ENCODE results near the gene CDH22.

CDH22 gene

DNA sequence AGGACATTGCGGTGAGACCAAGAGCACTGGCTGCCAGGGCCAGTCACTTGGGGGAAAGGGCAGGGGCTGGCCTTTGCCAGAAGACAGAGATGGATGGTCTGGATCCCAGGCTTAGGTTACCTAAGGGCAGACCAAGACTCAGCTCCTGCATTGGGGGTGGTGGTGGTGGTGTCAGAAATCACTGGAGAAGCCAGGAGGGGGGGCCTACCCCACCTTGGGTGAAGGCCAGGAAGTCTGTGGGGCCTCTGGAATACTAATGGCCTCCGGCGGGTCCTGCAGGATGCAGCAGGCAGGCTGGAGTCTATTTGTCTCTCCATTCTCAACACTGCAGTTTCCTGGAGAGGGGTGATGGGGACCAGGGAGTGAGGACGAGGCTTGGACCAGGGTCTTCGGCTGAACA is 157.4 kb downstream of the CDH22 start:
- ATAC-seq (ENCODE audit: insufficient read depth, low read depth) (no peak), DNase-seq (no peak)
- Histone ChIP-seq H3K79me2 (ENCODE audit: insufficient read depth, low read length) (no peaks in the 10 kb centered on the region), H3K27me3 (ENCODE audit: insufficient read depth, low read length, poor library complexity) (peaks cover 23% of the 10 kb centered on the region), H3K27ac (ENCODE audit: low read length) (no peak overlapping the region), H2AFZ (ENCODE audit: low read depth, low read length) (no peak overlapping the region), H3K9ac (ENCODE audit: low read depth, low read length) (no peak overlapping the region), H3K36me3 (ENCODE audit: insufficient read depth, low read length) (no peaks in the 10 kb centered on the region), H3K4me2 (ENCODE audit: insufficient read depth, low read length) (no peak overlapping the region), H3K4me3 (ENCODE audit: low read depth in 1 of 2, low read length in 2 of 2) (no peak overlapping the region), H4K20me1 (ENCODE audit: insufficient read depth, low read length) (0 out of 2 replicates have a peak, but pooled peaks cover 5% of the 10 kb centered on the region), H3K4me1 (ENCODE audit: insufficient read depth, low read length) (no peaks in the 10 kb centered on the region), H3K9me3 (ENCODE audit: insufficient read depth, low read length, severe bottlenecking) (no peaks in the 10 kb centered on the region)
- TF ChIP-seq, protein P1, sequence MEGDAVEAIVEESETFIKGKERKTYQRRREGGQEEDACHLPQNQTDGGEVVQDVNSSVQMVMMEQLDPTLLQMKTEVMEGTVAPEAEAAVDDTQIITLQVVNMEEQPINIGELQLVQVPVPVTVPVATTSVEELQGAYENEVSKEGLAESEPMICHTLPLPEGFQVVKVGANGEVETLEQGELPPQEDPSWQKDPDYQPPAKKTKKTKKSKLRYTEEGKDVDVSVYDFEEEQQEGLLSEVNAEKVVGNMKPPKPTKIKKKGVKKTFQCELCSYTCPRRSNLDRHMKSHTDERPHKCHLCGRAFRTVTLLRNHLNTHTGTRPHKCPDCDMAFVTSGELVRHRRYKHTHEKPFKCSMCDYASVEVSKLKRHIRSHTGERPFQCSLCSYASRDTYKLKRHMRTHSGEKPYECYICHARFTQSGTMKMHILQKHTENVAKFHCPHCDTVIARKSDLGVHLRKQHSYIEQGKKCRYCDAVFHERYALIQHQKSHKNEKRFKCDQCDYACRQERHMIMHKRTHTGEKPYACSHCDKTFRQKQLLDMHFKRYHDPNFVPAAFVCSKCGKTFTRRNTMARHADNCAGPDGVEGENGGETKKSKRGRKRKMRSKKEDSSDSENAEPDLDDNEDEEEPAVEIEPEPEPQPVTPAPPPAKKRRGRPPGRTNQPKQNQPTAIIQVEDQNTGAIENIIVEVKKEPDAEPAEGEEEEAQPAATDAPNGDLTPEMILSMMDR (IDR thresholded peaks at IDR 0.05; ENCODE audit: borderline replicate concordance, extremely low read depth, low read length, poor library complexity, severe bottlenecking), result no peak

- no peak overlapping the region for H3K27ac ChIP-seq (ENCODE audit: low read length)
- H3K4me2 ChIP-seq (ENCODE audit: insufficient read depth, low read length), result no peak overlapping the region
- no peak for ATAC-seq (ENCODE audit: insufficient read depth, low read depth)
- H3K27me3 ChIP-seq (ENCODE audit: insufficient read depth, low read length, poor library complexity), result peaks cover 18% of the 10 kb centered on the region
- no peaks in the 10 kb centered on the region for H3K79me2 ChIP-seq (ENCODE audit: insufficient read depth, low read length)
- H3K4me3 ChIP-seq (ENCODE audit: low read depth in 1 of 2, low read length in 2 of 2), result no peak overlapping the region
- H4K20me1 ChIP-seq (ENCODE audit: insufficient read depth, low read length), result 0 out of 2 replicates have a peak, but pooled peaks cover 5% of the 10 kb centered on the region
- no peak for DNase-seq
- no peaks in the 10 kb centered on the region for H3K4me1 ChIP-seq (ENCODE audit: insufficient read depth, low read length)
- H3K9ac ChIP-seq (ENCODE audit: low read depth, low read length), result no peak overlapping the region
- H2AFZ ChIP-seq (ENCODE audit: low read depth, low read length), result no peak overlapping the region
- H3K9me3 ChIP-seq (ENCODE audit: insufficient read depth, low read length, severe bottlenecking), result no peaks in the 10 kb centered on the region
- TF ChIP-seq, protein P1 (IDR thresholded peaks at IDR 0.05; ENCODE audit: borderline replicate concordance, extremely low read depth, low read length, poor library complexity, severe bottlenecking), result no peak
- TF ChIP-seq EZH2 (IDR thresholded peaks at IDR 0.05; ENCODE audit: borderline replicate concordance, low read depth, low read length, severe bottlenecking), result no peak
- H3K36me3 ChIP-seq (ENCODE audit: insufficient read depth, low read length), result no peaks in the 10 kb centered on the region
These were observed 159.7 kb downstream of the CDH22 start for GRCh38 chr20:46148313-46149208.

DNA sequence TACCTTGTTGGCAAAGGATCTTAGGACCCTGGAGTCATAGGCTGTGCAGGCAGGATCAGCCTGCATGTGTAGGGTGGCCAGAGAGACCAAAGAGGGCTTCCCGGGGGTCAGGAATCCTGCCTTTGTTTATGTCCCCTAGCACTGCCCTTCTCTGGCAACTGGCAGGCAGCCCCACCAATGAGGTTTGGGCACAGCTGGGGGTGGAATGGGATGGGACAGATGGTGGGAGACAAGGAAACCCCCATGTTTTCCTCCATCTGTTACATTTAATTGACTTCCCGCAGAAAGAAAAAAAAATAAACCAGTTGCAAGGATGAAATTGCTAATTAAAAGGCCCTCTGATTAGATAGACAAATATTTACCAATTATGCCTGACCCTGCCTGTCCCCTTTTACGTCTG is 162.6 kb downstream of the CDH22 start:
- Histone ChIP-seq H3K4me1 (ENCODE audit: insufficient read depth, low read length) (no peaks in the 10 kb centered on the region), H3K9ac (ENCODE audit: low read depth, low read length) (no peak overlapping the region), H3K4me2 (ENCODE audit: insufficient read depth, low read length) (no peak overlapping the region), H3K4me3 (ENCODE audit: low read depth in 1 of 2, low read length in 2 of 2) (no peak overlapping the region), H3K79me2 (ENCODE audit: insufficient read depth, low read length) (no peaks in the 10 kb centered on the region), H3K27ac (ENCODE audit: low read length) (no peak overlapping the region), H3K36me3 (ENCODE audit: insufficient read depth, low read length) (no peaks in the 10 kb centered on the region), H3K27me3 (ENCODE audit: insufficient read depth, low read length, poor library complexity) (peaks cover 34% of the 10 kb centered on the region), H2AFZ (ENCODE audit: low read depth, low read length) (no peak overlapping the region), H4K20me1 (ENCODE audit: insufficient read depth, low read length) (0 out of 2 replicates have a peak, but pooled peaks cover 5% of the 10 kb centered on the region), H3K9me3 (ENCODE audit: insufficient read depth, low read length, severe bottlenecking) (no peaks in the 10 kb centered on the region)
- TF ChIP-seq EZH2 (IDR thresholded peaks at IDR 0.05; ENCODE audit: borderline replicate concordance, low read depth, low read length, severe bottlenecking), result no peak
- TF ChIP-seq, protein P1 (IDR thresholded peaks at IDR 0.05; ENCODE audit: borderline replicate concordance, extremely low read depth, low read length, poor library complexity, severe bottlenecking), result no peak
- no peak for DNase-seq
- ATAC-seq (ENCODE audit: insufficient read depth, low read depth), result no peak

Measured in DND-41 (cell line).